Activated CD4-positive, alpha-beta memory T cell treated with anti-CD3 and anti-CD28 coated beads, Interleukin-2, amount 10 ng/mL, durations not matched to agents 7 days and 5 days (primary cell): ENCODE measurements around the gene KRTAP10-9. TPM values are rescaled to one million over a fixed set of nuclear protein-coding genes. Genes with fewer than 3 reads are reported as not detected.

Source experiments
- CTCF ChIA-PET: fragments of 350-600 bp; sonication (Branson Sonifier 250); formaldehyde crosslinking; loops from one replicate; lab custom pipeline; 2021; ENCODE audit warnings: antibody characterized with exemption, inconsistent platforms; lab: Charles Lee
- POLR2A ChIA-PET: fragments of 350-600 bp; sonication (Branson Sonifier 250); formaldehyde crosslinking; loops from one replicate; lab custom pipeline; 2021; ENCODE audit warnings: antibody characterized with exemption; lab: Charles Lee
- DNase-seq: peaks from one replicate; pipeline ENCODE4 v3.0.0-alpha.2; 2020
- H3K27ac Mint-ChIP-seq: one replicate; pipeline ENCODE4 v1.8.0; 2021; ENCODE audit warnings: mild to moderate bottlenecking, mixed read lengths
- H3K27me3 Mint-ChIP-seq: one replicate; pipeline ENCODE4 v1.8.0; 2021; ENCODE audit warnings: mixed read lengths
- H3K36me3 Mint-ChIP-seq: one replicate; pipeline ENCODE4 v1.8.0; 2021; ENCODE audit warnings: low read depth, mixed read lengths
- H3K4me1 Mint-ChIP-seq: one replicate; pipeline ENCODE4 v1.8.0; 2021; ENCODE audit warnings: mixed read lengths
- H3K4me3 Mint-ChIP-seq: one replicate; pipeline ENCODE4 v1.8.0; 2021; ENCODE audit warnings: mild to moderate bottlenecking, mixed read lengths
- H3K9me3 Mint-ChIP-seq: one replicate; pipeline ENCODE4 v1.8.0; 2021; ENCODE audit warnings: mixed read lengths
- total RNA-seq, 2 experiments: library from RNA; stranded (reverse); gene quantifications; one replicate each; pipeline ENCODE4 v1.2.3, GENCODE V29; 2021

KRTAP10-9 gene
- total RNA-seq, 2 experiments from 2014 or later = not detected

GRCh38 chr21:44677881-44678280, 51.0 kb downstream of the KRTAP10-9 start:
- H3K27me3 Mint-ChIP-seq = peaks cover 27% of the 10 kb centered on the region
- H3K27ac Mint-ChIP-seq = no peak overlapping the region
- peaks cover 1% of the 10 kb centered on the region for H3K36me3 Mint-ChIP-seq
- DNase-seq = no peak
- H3K4me1 Mint-ChIP-seq = no peaks in the 10 kb centered on the region
- peaks cover 7% of the 10 kb centered on the region for H3K9me3 Mint-ChIP-seq
- H3K4me3 Mint-ChIP-seq = no peak overlapping the region
- ChIA-PET POLR2A (no interaction called here), CTCF (no interaction called here)

Other genes with a start within 250 kb of the KRTAP10-9 start
- gene LRRC3, start 171.6 kb upstream of the KRTAP10-9 start, total RNA-seq = 1 to 10 TPM; 3.7 to 3.8 TPM
- gene KRTAP10-1, start 86.9 kb upstream of the KRTAP10-9 start, total RNA-seq = not detected
- not detected for gene KRTAP10-2, start 75.6 kb upstream of the KRTAP10-9 start, total RNA-seq
- not detected for gene KRTAP10-3, start 68.3 kb upstream of the KRTAP10-9 start, total RNA-seq
- gene KRTAP10-4, start 53.4 kb upstream of the KRTAP10-9 start, total RNA-seq = not detected
- gene KRTAP10-5, start 46.5 kb upstream of the KRTAP10-9 start, total RNA-seq = not detected
- gene KRTAP10-6, start 34.6 kb upstream of the KRTAP10-9 start, total RNA-seq = not detected
- gene KRTAP10-7, start 26.5 kb upstream of the KRTAP10-9 start, total RNA-seq = not detected
- gene KRTAP10-8, start 15.0 kb upstream of the KRTAP10-9 start, total RNA-seq = not detected
- gene KRTAP10-10, start 10.3 kb downstream of the KRTAP10-9 start, total RNA-seq = not detected
- gene KRTAP10-11, start 19.3 kb downstream of the KRTAP10-9 start, total RNA-seq = not detected
- gene KRTAP12-4, start 27.6 kb downstream of the KRTAP10-9 start, total RNA-seq = not detected
- not detected for gene KRTAP12-3, start 30.8 kb downstream of the KRTAP10-9 start, total RNA-seq
- gene KRTAP12-2, start 39.8 kb downstream of the KRTAP10-9 start, total RNA-seq = not detected
- not detected for gene KRTAP12-1, start 55.1 kb downstream of the KRTAP10-9 start, total RNA-seq
- not detected for gene KRTAP10-12, start 70.1 kb downstream of the KRTAP10-9 start, total RNA-seq
- not detected for gene TSPEAR, start 84.5 kb downstream of the KRTAP10-9 start, total RNA-seq
- 10 to 100 TPM; 70.7 to 74.0 TPM for gene UBE2G2, start 174.7 kb downstream of the KRTAP10-9 start, total RNA-seq
- 10 to 100 TPM; 86.5 to 89.0 TPM for gene SUMO3, start 191.0 kb downstream of the KRTAP10-9 start, total RNA-seq
- 10 to 100 TPM; 80.3 to 82.6 TPM for gene PTTG1IP, start 246.6 kb downstream of the KRTAP10-9 start, total RNA-seq